H1 (cell line): ENCODE measurements around the gene ASPRV1. TPM values are rescaled to one million over a fixed set of nuclear protein-coding genes. Genes with fewer than 3 reads are reported as not detected.

ENCODE experiments used
- CTCF ChIA-PET: fragments of 300-600 bp; sonication (Branson Sonifier 250); formaldehyde crosslinking; loops from one replicate; lab custom pipeline; 2021; ENCODE audit not compliant: partially characterized antibody; lab: Charles Lee
- POLR2A ChIA-PET: fragments of 300-600 bp; sonication (Branson Sonifier 250); formaldehyde crosslinking; loops from one replicate; lab custom pipeline; 2021; ENCODE audit warnings: inconsistent platforms; ENCODE audit not compliant: partially characterized antibody; lab: Charles Lee
- DNase-seq, 2 experiments: peaks; one replicate each; pipeline versions ENCODE4 v3.0.0 to v3.0.0-alpha.2; 2010 to 2022; ENCODE audit warnings: low spot score in 2 of 2, low read depth in 1 of 2, mixed read lengths in 1 of 2
- FAIRE-seq: peaks from 2 replicates; lab custom pipeline; 2011; peaks lifted over from hg19 to GRCh38; lab: Jason Lieb, UNC
- H2AFZ ChIP-seq: 2 replicates; pipeline ENCODE4 v1.8.1; 2012; ENCODE audit warnings: low read length, inconsistent platforms
- H2AK5ac ChIP-seq: 2 replicates; pipeline ENCODE4 v1.6.1; 2013; ENCODE audit warnings: low read depth, low read length
- H2BK120ac ChIP-seq: replicated peaks from 2 replicates; pipeline ENCODE3; 2013; ENCODE audit warnings: low read depth, low read length, inconsistent platforms
- H2BK12ac ChIP-seq: 2 replicates; pipeline ENCODE4 v1.6.1; 2013; ENCODE audit warnings: low read depth, low read length
- H2BK15ac ChIP-seq: 2 replicates; pipeline ENCODE4 v1.6.1; 2013; ENCODE audit warnings: low read length
- H2BK20ac ChIP-seq: 2 replicates; pipeline ENCODE4 v1.6.1; 2013; ENCODE audit warnings: low read length
- H2BK5ac ChIP-seq: 2 replicates; pipeline ENCODE4 v1.6.1; 2013; ENCODE audit warnings: low read depth, low read length
- H3K14ac ChIP-seq: 2 replicates; pipeline ENCODE4 v1.6.1; 2013; ENCODE audit warnings: inconsistent platforms; ENCODE audit not compliant: insufficient read length
- H3K18ac ChIP-seq: 2 replicates; pipeline ENCODE4 v1.6.1; 2013; ENCODE audit warnings: low read length; ENCODE audit errors: extremely low read depth
- H3K23ac ChIP-seq: 2 replicates; pipeline ENCODE4 v1.6.1; 2013; ENCODE audit warnings: inconsistent platforms; ENCODE audit not compliant: insufficient read length
- H3K23me2 ChIP-seq: 2 replicates; pipeline ENCODE4 v1.6.1; 2013; ENCODE audit warnings: low read depth, low read length
- H3K27ac ChIP-seq: 2 replicates; pipeline ENCODE4 v1.6.1; 2011; ENCODE audit warnings: low read depth, low read length, inconsistent platforms
- H3K27me3 ChIP-seq, 4 experiments: replicated peaks in 1 of 4; 1 replicate in 1 of 4; 2 replicates in 3 of 4; pipeline versions ENCODE4 v1.6.1 to v1.8.1; 2011 to 2013; ENCODE audit warnings: low read length in 3 of 4, mild to moderate bottlenecking in 3 of 4, inconsistent platforms in 2 of 4, mixed read lengths in 2 of 4, moderate library complexity in 1 of 4; ENCODE audit not compliant: control insufficient read depth in 3 of 4, insufficient read depth in 3 of 4; ENCODE audit errors: extremely low read depth in 1 of 4
- H3K36me3 ChIP-seq, 4 experiments: 2 replicates each; pipeline versions ENCODE4 v1.6.1 to v1.8.1; 2011 to 2013; ENCODE audit warnings: mild to moderate bottlenecking in 4 of 4, low read length in 3 of 4, moderate library complexity in 2 of 4, control low read depth in 1 of 4, inconsistent platforms in 1 of 4; ENCODE audit not compliant: insufficient read depth in 4 of 4, control insufficient read depth in 2 of 4
- H3K4ac ChIP-seq: replicated peaks from 2 replicates; pipeline ENCODE3; 2013; ENCODE audit warnings: low read length, low read depth, mixed read lengths, inconsistent platforms; ENCODE audit not compliant: insufficient read length
- H3K4me1 ChIP-seq, 4 experiments: replicated peaks in 1 of 4; 1 replicate in 1 of 4; 2 replicates in 3 of 4; pipeline versions ENCODE4 v1.6.1 to v1.8.1; 2011 to 2013; ENCODE audit warnings: low read length in 3 of 4, inconsistent platforms in 2 of 4, mixed read lengths in 1 of 4; ENCODE audit not compliant: insufficient read depth in 4 of 4, control insufficient read depth in 3 of 4
- H3K4me2 ChIP-seq, 2 experiments: 2 replicates each; pipeline versions ENCODE4 v1.6.1 to v1.8.1; 2011 to 2013; ENCODE audit warnings: low read depth in 2 of 2, low read length in 2 of 2, control low read depth in 1 of 2, inconsistent platforms in 1 of 2, mild to moderate bottlenecking in 1 of 2; ENCODE audit not compliant: insufficient read depth in 1 of 2
- H3K4me3 ChIP-seq, 4 experiments: fragments of 200-600, 300-600 bp in 1 of 4; sonication (generic), shearing (Covaris generic), sonication (Bioruptor Twin) in 1 of 4; 2 replicates each; pipeline versions ENCODE4 v1.5.1 to v1.8.1; 2011 to 2016; ENCODE audit warnings: low read length in 4 of 4, low read depth in 3 of 4, control low read depth in 2 of 4, inconsistent platforms in 2 of 4, mild to moderate bottlenecking in 2 of 4, mixed read lengths in 1 of 4, moderate library complexity in 1 of 4; ENCODE audit not compliant: insufficient read depth in 2 of 4; ENCODE audit errors: extremely low read depth in 1 of 4
- H3K56ac ChIP-seq: replicated peaks from 2 replicates; pipeline ENCODE3; 2013; ENCODE audit warnings: low read depth, mild to moderate bottlenecking, mixed read lengths, low read length, inconsistent platforms; ENCODE audit not compliant: insufficient read length
- H3K79me1 ChIP-seq: 2 replicates; pipeline ENCODE4 v1.6.1; 2013; ENCODE audit warnings: low read depth, low read length, control low read depth
- H3K79me2 ChIP-seq, 2 experiments: 2 replicates each; pipeline versions ENCODE4 v1.6.1 to v1.8.1; 2012 to 2013; ENCODE audit warnings: low read length in 2 of 2, mild to moderate bottlenecking in 2 of 2, inconsistent platforms in 1 of 2; ENCODE audit not compliant: insufficient read depth in 2 of 2, control insufficient read depth in 1 of 2
- H3K9ac ChIP-seq, 4 experiments: replicated peaks in 1 of 4; 1 replicate in 1 of 4; 2 replicates in 3 of 4; pipeline versions ENCODE4 v1.6.1 to v1.8.1; 2011 to 2013; ENCODE audit warnings: low read depth in 3 of 4, low read length in 3 of 4, control low read depth in 2 of 4, mild to moderate bottlenecking in 2 of 4, moderate library complexity in 2 of 4, inconsistent platforms in 1 of 4; ENCODE audit errors: extremely low read depth in 1 of 4
- H3K9me3 ChIP-seq, 2 experiments: 2 replicates each; pipeline versions ENCODE4 v1.6.1 to v1.8.1; 2012 to 2013; ENCODE audit warnings: mild to moderate bottlenecking in 2 of 2, moderate library complexity in 2 of 2, control low read depth in 1 of 2, inconsistent platforms in 1 of 2, low read depth in 1 of 2, low read length in 1 of 2, mixed read lengths in 1 of 2; ENCODE audit not compliant: insufficient read depth in 2 of 2
- H4K20me1 ChIP-seq, 2 experiments: replicated peaks in 1 of 2; 2 replicates each; pipeline versions ENCODE3 to v1.8.1; 2011 to 2013; ENCODE audit warnings: inconsistent platforms in 2 of 2, low read length in 2 of 2, mild to moderate bottlenecking in 1 of 2; ENCODE audit not compliant: insufficient read depth in 2 of 2, control insufficient read depth in 1 of 2
- H4K5ac ChIP-seq: 2 replicates; pipeline ENCODE4 v1.6.1; 2013; ENCODE audit warnings: low read length, low read depth, mixed read lengths, inconsistent platforms; ENCODE audit not compliant: insufficient read length
- H4K8ac ChIP-seq: 2 replicates; pipeline ENCODE4 v1.8.0; 2013; ENCODE audit warnings: mild to moderate bottlenecking, moderate library complexity, low read length, inconsistent platforms; ENCODE audit not compliant: insufficient read depth; ENCODE audit errors: extremely low read depth
- H4K91ac ChIP-seq: replicated peaks from 2 replicates; pipeline ENCODE3; 2013; ENCODE audit warnings: low read length, mixed read lengths, inconsistent platforms; ENCODE audit not compliant: insufficient read length
- BRCA1 ChIP-seq: IDR thresholded peaks from 2 replicates; pipeline ENCODE4 v1.6.1; 2012; ENCODE audit warnings: low read depth, low read length, improper control_type of control experiment
- CHD2 ChIP-seq: IDR thresholded peaks from 2 replicates; pipeline ENCODE4 v1.6.1; 2012; ENCODE audit warnings: low read length, improper control_type of control experiment
- EGR1 ChIP-seq: IDR thresholded peaks from 2 replicates; pipeline ENCODE4 v1.6.1; 2011; ENCODE audit warnings: low read depth, low read length, borderline replicate concordance
- KDM1A ChIP-seq: fragments of 200-600, 300-600 bp; sonication (generic); IDR thresholded peaks from 2 replicates; pipeline ENCODE4 v1.7.1; 2016; ENCODE audit warnings: mild to moderate bottlenecking, low read length, borderline replicate concordance
- POLR2AphosphoS5 ChIP-seq: IDR thresholded peaks from 2 replicates; pipeline ENCODE4 v1.6.1; 2011; ENCODE audit warnings: low read depth, low read length
- POU5F1 ChIP-seq: IDR thresholded peaks from 2 replicates; pipeline ENCODE4 v1.6.1; 2011; ENCODE audit warnings: low read depth, mild to moderate bottlenecking, low read length, moderate library complexity
- RAD21 ChIP-seq, 2 experiments: IDR thresholded peaks in 1 of 2; conservative IDR thresholded peaks in 1 of 2; 2 replicates each; pipeline ENCODE4 v1.6.1; 2011; ENCODE audit warnings: low read depth in 2 of 2, low read length in 2 of 2, improper control_type of control experiment in 1 of 2, inconsistent platforms in 1 of 2, mild to moderate bottlenecking in 1 of 2, moderate library complexity in 1 of 2
- SIRT6 ChIP-seq: IDR thresholded peaks from one replicate; pipeline ENCODE4 v1.7.1; 2012; ENCODE audit warnings: low read length, inconsistent platforms
- TAF7 ChIP-seq: optimal IDR thresholded peaks from 2 replicates; pipeline ENCODE3; 2011; ENCODE audit warnings: low read depth, mild to moderate bottlenecking, inconsistent platforms, low read length, moderate library complexity, borderline replicate concordance
- TCF12 ChIP-seq: IDR thresholded peaks from 2 replicates; pipeline ENCODE4 v1.6.1; 2011; ENCODE audit warnings: low read depth, mild to moderate bottlenecking, low read length
- YY1 ChIP-seq: IDR thresholded peaks from 2 replicates; pipeline ENCODE4 v1.6.1; 2011; ENCODE audit warnings: low read depth, mild to moderate bottlenecking, low read length
- WGBS, 2 experiments: shearing (Covaris generic) in 1 of 2; methylation state at CpG; one replicate each; pipeline versions ENCODE4 v1.1.6 to v1.1.7; 2013 to 2015; ENCODE audit warnings: low lambda C conversion rate in 2 of 2, mixed read lengths in 2 of 2, inconsistent platforms in 1 of 2, low coverage in 1 of 2, missing lambda C conversion rate in 1 of 2; ENCODE audit not compliant: insufficient replicate concordance in 2 of 2, insufficient coverage in 1 of 2, insufficient read length in 1 of 2; ENCODE audit errors: extremely low coverage in 1 of 2, missing lambda C conversion rate in 1 of 2; 5-methylcytosine and 5-hydroxymethylcytosine counted together
- polyA plus RNA-seq, 7 experiments: library from polyadenylated mRNA; depleted of rRNA in 3 of 7; stranded (reverse) in 5 of 7; unstranded in 2 of 7; fragments of >200 nt in 5 of 7; fragments of 200-250 nt in 2 of 7; gene quantifications; 1 replicate in 5 of 7; 2 replicates in 1 of 7; 4 replicates in 1 of 7; pipeline versions ENCODE4 v1.2.1 to v1.2.3, GENCODE V29; 2011 to 2013; ENCODE audit warnings: missing spikeins in 2 of 7, mixed read lengths in 2 of 7
- total RNA-seq: library from RNA; stranded (reverse); fragmentation: NEBNext Ultra II Directional; extraction: Animal tissue kit (Norgen Biotek cat#: 25700); gene quantifications from 2 replicates; pipeline ENCODE4 v1.2.1, GENCODE V29; 2021
- TF ChIP-seq, protein P1 (sequence below): IDR thresholded peaks from 2 replicates; pipeline ENCODE4 v1.6.1; 2012; ENCODE audit warnings: low read length, inconsistent platforms

ASPRV1 gene
- total and polyA plus RNA-seq, 2 of the 8 experiments (the other 6 are each of a cell fraction or from before 2014, with no cell fraction given) = 0.59 to 0.95 TPM

DNA sequence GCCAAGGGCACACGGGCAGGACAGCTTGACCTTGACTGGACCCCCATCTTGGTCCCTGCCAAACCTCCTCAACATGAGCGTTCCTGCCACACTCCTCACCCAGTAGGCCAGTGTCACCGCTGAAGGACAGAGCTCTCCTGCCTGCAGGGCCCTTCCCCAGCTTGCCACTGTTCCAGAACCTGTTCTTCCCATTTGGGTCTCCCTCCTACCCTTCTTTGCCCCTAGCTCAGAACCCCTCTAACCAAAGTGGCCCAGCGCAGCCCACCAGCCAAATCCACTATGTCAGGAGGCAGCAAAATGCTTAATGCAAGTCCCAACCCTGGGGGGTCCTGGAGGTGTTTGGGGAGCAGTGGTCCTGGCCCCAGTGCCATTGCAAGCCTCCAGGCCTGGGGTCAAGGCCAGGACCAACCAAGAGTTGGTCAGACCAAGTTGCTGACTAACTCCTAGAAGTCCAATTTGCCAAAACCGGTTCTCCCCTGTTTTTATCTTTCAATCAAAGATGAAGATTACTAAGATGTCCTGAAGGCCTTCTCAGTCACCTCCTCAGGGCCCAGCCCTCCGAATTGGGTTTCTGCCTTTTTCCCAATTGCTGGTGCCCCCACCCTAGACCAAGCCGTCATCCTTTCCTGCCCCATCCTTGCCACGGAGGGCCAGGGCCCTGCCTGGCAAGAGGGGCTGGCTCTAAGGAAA, 4.5 kb upstream of the ASPRV1 start:
- H4K8ac ChIP-seq = no peak overlapping the region
- ChIA-PET CTCF (interaction anchor here (1.6 kb wide), 1 partner anchor 28 kb away, joined by 3 read pairs; no protein-coding TSS in a partner anchor), POLR2A (interaction anchor here (0.6 to 2.6 kb wide), 2 partner anchors 9 to 10 kb away, joined by 3 to 7 read pairs; no protein-coding TSS in a partner anchor)
- H2AK5ac ChIP-seq = no peak overlapping the region; the same call in 1 of the 2 replicates
- no peak overlapping the region for H3K18ac ChIP-seq
- no peak for DNase-seq
- H3K9ac ChIP-seq = no peak overlapping the region
- no peak overlapping the region for H3K23ac ChIP-seq
- H3K4me3 ChIP-seq = no peak overlapping the region
- no peak overlapping the region for H2BK15ac ChIP-seq
- no peaks in the 10 kb centered on the region for H3K27me3 ChIP-seq
- no peak overlapping the region for H2BK120ac ChIP-seq
- H3K36me3 ChIP-seq = no peaks in the 10 kb centered on the region
- H2BK5ac ChIP-seq = no peak overlapping the region
- no peaks in the 10 kb centered on the region for H3K23me2 ChIP-seq
- no peak overlapping the region for H3K4ac ChIP-seq
- no peaks in the 10 kb centered on the region for H3K79me1 ChIP-seq
- peaks cover 0 to 7% (median 0%) of the 10 kb centered on the region in 4 experiments; a peak in 1 of 7 replicates for H3K4me1 ChIP-seq
- 94% methylated on average over 8 of the region's 8 CpGs; no CpG with 5 or more reads in 1 of the 2 experiments for WGBS, 2 experiments
- H3K56ac ChIP-seq = no peak overlapping the region
- no peak overlapping the region for H3K14ac ChIP-seq
- no peak overlapping the region for H4K91ac ChIP-seq
- no peak overlapping the region for H3K4me2 ChIP-seq
- no peak overlapping the region for H2AFZ ChIP-seq
- no peak for FAIRE-seq
- no peak overlapping the region for H3K27ac ChIP-seq
- no peak overlapping the region for H2BK20ac ChIP-seq
- H3K79me2 ChIP-seq = no peaks in the 10 kb centered on the region
- H4K5ac ChIP-seq = no peak overlapping the region
- no peaks in the 10 kb centered on the region for H4K20me1 ChIP-seq
- 0 out of 2 replicates have a peak overlapping the region, but pooled peaks have one; percentile 5 for H2BK12ac ChIP-seq
- no peaks in the 10 kb centered on the region for H3K9me3 ChIP-seq
- TF ChIP-seq RAD21 (IDR thresholded peaks at IDR 0.05 in 1 of 2, conservative IDR thresholded peaks at IDR 0.05 in 1 of 2; ENCODE audit: low read depth in 2 of 2, low read length in 2 of 2) (no peak), YY1 (no peak), POU5F1 (no peak), KDM1A (no peak), SIRT6 (no peak), POLR2AphosphoS5 (no peak), TAF7 (no peak), CHD2 (no peak), TCF12 (no peak), EGR1 (no peak), BRCA1 (no peak)
- TF ChIP-seq, protein P1, sequence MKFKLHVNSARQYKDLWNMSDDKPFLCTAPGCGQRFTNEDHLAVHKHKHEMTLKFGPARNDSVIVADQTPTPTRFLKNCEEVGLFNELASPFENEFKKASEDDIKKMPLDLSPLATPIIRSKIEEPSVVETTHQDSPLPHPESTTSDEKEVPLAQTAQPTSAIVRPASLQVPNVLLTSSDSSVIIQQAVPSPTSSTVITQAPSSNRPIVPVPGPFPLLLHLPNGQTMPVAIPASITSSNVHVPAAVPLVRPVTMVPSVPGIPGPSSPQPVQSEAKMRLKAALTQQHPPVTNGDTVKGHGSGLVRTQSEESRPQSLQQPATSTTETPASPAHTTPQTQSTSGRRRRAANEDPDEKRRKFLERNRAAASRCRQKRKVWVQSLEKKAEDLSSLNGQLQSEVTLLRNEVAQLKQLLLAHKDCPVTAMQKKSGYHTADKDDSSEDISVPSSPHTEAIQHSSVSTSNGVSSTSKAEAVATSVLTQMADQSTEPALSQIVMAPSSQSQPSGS = no peak
